K562 (cell line): ENCODE data around the gene CAPZA1. TPM values are rescaled to one million over a fixed set of nuclear protein-coding genes. Genes with fewer than 3 reads are reported as not detected.

Source experiments
- CBFA2T3 ChIP-seq: fragments of 450-650 bp; IDR thresholded peaks from 2 replicates; pipeline ENCODE4 v1.6.1; 2017
- CBFB ChIP-seq: sonication (generic); formaldehyde crosslinking; IDR thresholded peaks from 2 replicates; pipeline ENCODE4 v1.4.0; 2020; ENCODE audit warnings: mild to moderate bottlenecking, missing genetic modification reagents
- CBX1 ChIP-seq: sonication (generic); IDR thresholded peaks from 2 replicates; pipeline ENCODE4 v1.6.1; 2016; ENCODE audit warnings: antibody characterized with exemption, low read depth, mild to moderate bottlenecking
- CCNT2 ChIP-seq: IDR thresholded peaks from 2 replicates; pipeline ENCODE4 v1.6.1; 2011; ENCODE audit warnings: borderline replicate concordance, low read depth, mild to moderate bottlenecking, moderate library complexity, mixed read lengths, low read length; ENCODE audit not compliant: insufficient read length; ENCODE audit errors: extremely low read depth
- ETV6 ChIP-seq, 3 experiments: fragments of 150-350 bp in 1 of 3; sonication (generic) in 1 of 3; formaldehyde crosslinking in 1 of 3; IDR thresholded peaks; 2 replicates each; pipeline versions ENCODE4 v1.6.1 to v1.8.0; 2014 to 2022; ENCODE audit warnings: borderline replicate concordance in 2 of 3, low read depth in 2 of 3, antibody characterized with exemption in 1 of 3, low read length in 1 of 3, mild to moderate bottlenecking in 1 of 3, missing genetic modification reagents in 1 of 3
- FOXA1 ChIP-seq: fragments of 450-650 bp; IDR thresholded peaks from 2 replicates; pipeline ENCODE4 v1.6.1; 2016; ENCODE audit warnings: mild to moderate bottlenecking, borderline replicate concordance
- FOXM1 ChIP-seq, 2 experiments: fragments of 450-650 bp in 1 of 2; sonication (generic) in 1 of 2; formaldehyde crosslinking in 1 of 2; IDR thresholded peaks; 2 replicates each; pipeline versions ENCODE4 v1.6.1 to v1.9.0; 2017 to 2022; ENCODE audit warnings: low read depth in 2 of 2, mild to moderate bottlenecking in 2 of 2, missing genetic modification reagents in 1 of 2, moderate library complexity in 1 of 2
- HNRNPUL1 ChIP-seq: fragments of 200-400 bp; formaldehyde crosslinking; IDR thresholded peaks from 2 replicates; pipeline ENCODE4 v1.6.1; 2017; ENCODE audit warnings: low read length
- MBD1 ChIP-seq: fragments of 250-450 bp; sonication (Bioruptor Pico); IDR thresholded peaks from 2 replicates; pipeline ENCODE4 v1.8.0; 2022; ENCODE audit warnings: inconsistent platforms
- NFRKB ChIP-seq: fragments of 450-650 bp; IDR thresholded peaks from 2 replicates; pipeline ENCODE4 v1.6.1; 2016; ENCODE audit warnings: low read depth
- RBBP5 ChIP-seq: fragments of 200-600 bp; sonication (generic); IDR thresholded peaks from 2 replicates; pipeline ENCODE4 v1.6.1; 2012; ENCODE audit warnings: borderline replicate concordance, mild to moderate bottlenecking, low read length, control low read depth, inconsistent platforms; ENCODE audit not compliant: insufficient read depth, poor library complexity, severe bottlenecking
- SRSF1 ChIP-seq: fragments of 200-400 bp; formaldehyde crosslinking; IDR thresholded peaks from 2 replicates; pipeline ENCODE4 v1.6.1; 2017; ENCODE audit warnings: mild to moderate bottlenecking, low read depth, low read length, moderate library complexity
- TAF9B ChIP-seq: fragments of 450-650 bp; IDR thresholded peaks from 2 replicates; pipeline ENCODE4 v1.6.1; 2018; ENCODE audit warnings: mild to moderate bottlenecking; ENCODE audit not compliant: partially characterized antibody
- TEAD1 ChIP-seq, 2 experiments: fragments of 450-650 bp in 1 of 2; sonication (generic) in 1 of 2; formaldehyde crosslinking; IDR thresholded peaks; 2 replicates each; pipeline versions ENCODE4 v1.4.0 to v1.8.0; 2020 to 2022; ENCODE audit warnings: mild to moderate bottlenecking in 2 of 2, missing genetic modification reagents in 1 of 2
- TOE1 ChIP-seq, 2 experiments: fragments of 450-650 bp in 1 of 2; sonication (generic) in 1 of 2; formaldehyde crosslinking in 1 of 2; IDR thresholded peaks; 2 replicates each; pipeline versions ENCODE4 v1.7.1 to v1.8.0; 2016 to 2022; ENCODE audit warnings: borderline replicate concordance in 2 of 2, mild to moderate bottlenecking in 2 of 2, antibody characterized with exemption in 1 of 2, inconsistent platforms in 1 of 2, low read depth in 1 of 2, missing genetic modification reagents in 1 of 2, moderate library complexity in 1 of 2
- ZBTB1 ChIP-seq: sonication (generic); formaldehyde crosslinking; IDR thresholded peaks from 2 replicates; pipeline ENCODE4 v1.8.1; 2023; ENCODE audit warnings: missing genetic modification reagents, low read depth, mild to moderate bottlenecking, borderline replicate concordance
- ZNF12 ChIP-seq: sonication (generic); formaldehyde crosslinking; IDR thresholded peaks from 2 replicates; pipeline ENCODE4 v1.4.0; 2020; ENCODE audit warnings: mild to moderate bottlenecking, missing genetic modification reagents
- ZNF609 ChIP-seq: sonication (generic); formaldehyde crosslinking; IDR thresholded peaks from 2 replicates; pipeline ENCODE4 v1.8.1; 2023; ENCODE audit warnings: missing genetic modification reagents, mild to moderate bottlenecking, borderline replicate concordance
- polyA plus RNA-seq, 8 experiments: library from polyadenylated mRNA; depleted of rRNA in 4 of 8; stranded (reverse) in 5 of 8; unstranded in 3 of 8; fragments of >200 nt; fragmentation: Nextera tagmentation in 2 of 8; fragmentation: Illumina TruSeq in 1 of 8; extraction: Ambion mirVana in 2 of 8; extraction: Trizol in 1 of 8; gene quantifications; 2 replicates each; pipeline versions ENCODE4 v1.2.1 to v1.2.3, GENCODE V29; 2011 to 2014; ENCODE audit warnings: inconsistent platforms in 1 of 8, missing spikeins in 1 of 8
- total RNA-seq, 7 experiments: library from RNA; depleted of rRNA in 6 of 7; stranded (reverse); fragments of >200 nt in 6 of 7; fragmentation: Illumina TruSeq in 2 of 7; extraction: Trizol in 2 of 7; gene quantifications; 2 replicates each; pipeline versions ENCODE4 v1.2.1 to v1.2.3, GENCODE V29; 2011 to 2021; ENCODE audit warnings: low replicate concordance in 1 of 7

CAPZA1 gene
- total and polyA plus RNA-seq, 9 of the 15 experiments (the other 6 are each of a cell fraction or from before 2014, with no cell fraction given), result 237 to 1,020 (median 306) TPM

GRCh38 chr1:112618721-112619517 is 713 bp upstream of the CAPZA1 start, which contains the start of gene ST7L (continued):
- TF ChIP-seq TOE1 (IDR thresholded peaks at IDR 0.05; ENCODE audit: borderline replicate concordance) (peak; percentile 16; the same call in 1 of the 2 replicates), TOE1 (CRISPR knock-in tag; IDR thresholded peaks at IDR 0.05; ENCODE audit: borderline replicate concordance, low read depth) (peak; percentile 84), CBFA2T3 (peak; percentile 52), FOXA1 (no peak), CCNT2 (no peak), SRSF1 (no peak), ZNF609 (CRISPR knock-in tag) (peak; percentile 74; the same call in 1 of the 2 replicates), NFRKB (peak; percentile 98), CBX1 (peak; percentile 52; the same call in 1 of the 2 replicates), RBBP5 (peak; percentile 58), FOXM1 (IDR thresholded peaks at IDR 0.05; ENCODE audit: low read depth) (no peak; the same call in 1 of the 2 replicates), FOXM1 (CRISPR knock-in tag; IDR thresholded peaks at IDR 0.05; ENCODE audit: low read depth) (peak; percentile 78; the same call in 1 of the 2 replicates), ZBTB1 (CRISPR knock-in tag) (peak; percentile 57; the same call in 1 of the 2 replicates), ZNF12 (CRISPR knock-in tag) (peak; percentile 77; the same call in 1 of the 2 replicates), TEAD1 (CRISPR knock-in tag; IDR thresholded peaks at IDR 0.05) (peak in 1 of 2 experiments; percentile 74; a peak in 1 of 4 replicates), TAF9B (peak; percentile 94), ETV6 (IDR thresholded peaks at IDR 0.05; ENCODE audit: borderline replicate concordance in 1 of 2, low read depth in 2 of 2, low read length in 1 of 2) (no peak), ETV6 (CRISPR knock-in tag; IDR thresholded peaks at IDR 0.05; ENCODE audit: borderline replicate concordance) (no peak), CBFB (0 out of 2 replicates have a peak, but pooled peaks have one; percentile 13), HNRNPUL1 (no peak), MBD1 (CRISPR knock-in tag) (no peak)
